ENCODE results near the gene TMEM235. TPM values are rescaled to one million over a fixed set of nuclear protein-coding genes. Genes with fewer than 3 reads are reported as not detected.

Gene TMEM235
- total RNA-seq = not detected
- polyA plus RNA-seq (ENCODE audit: insufficient read depth, low read depth, low replicate concordance) = not detected
- long read RNA-seq, donor 1 = 0 reads
- long read RNA-seq, donor 2 = 0 reads

DNA sequence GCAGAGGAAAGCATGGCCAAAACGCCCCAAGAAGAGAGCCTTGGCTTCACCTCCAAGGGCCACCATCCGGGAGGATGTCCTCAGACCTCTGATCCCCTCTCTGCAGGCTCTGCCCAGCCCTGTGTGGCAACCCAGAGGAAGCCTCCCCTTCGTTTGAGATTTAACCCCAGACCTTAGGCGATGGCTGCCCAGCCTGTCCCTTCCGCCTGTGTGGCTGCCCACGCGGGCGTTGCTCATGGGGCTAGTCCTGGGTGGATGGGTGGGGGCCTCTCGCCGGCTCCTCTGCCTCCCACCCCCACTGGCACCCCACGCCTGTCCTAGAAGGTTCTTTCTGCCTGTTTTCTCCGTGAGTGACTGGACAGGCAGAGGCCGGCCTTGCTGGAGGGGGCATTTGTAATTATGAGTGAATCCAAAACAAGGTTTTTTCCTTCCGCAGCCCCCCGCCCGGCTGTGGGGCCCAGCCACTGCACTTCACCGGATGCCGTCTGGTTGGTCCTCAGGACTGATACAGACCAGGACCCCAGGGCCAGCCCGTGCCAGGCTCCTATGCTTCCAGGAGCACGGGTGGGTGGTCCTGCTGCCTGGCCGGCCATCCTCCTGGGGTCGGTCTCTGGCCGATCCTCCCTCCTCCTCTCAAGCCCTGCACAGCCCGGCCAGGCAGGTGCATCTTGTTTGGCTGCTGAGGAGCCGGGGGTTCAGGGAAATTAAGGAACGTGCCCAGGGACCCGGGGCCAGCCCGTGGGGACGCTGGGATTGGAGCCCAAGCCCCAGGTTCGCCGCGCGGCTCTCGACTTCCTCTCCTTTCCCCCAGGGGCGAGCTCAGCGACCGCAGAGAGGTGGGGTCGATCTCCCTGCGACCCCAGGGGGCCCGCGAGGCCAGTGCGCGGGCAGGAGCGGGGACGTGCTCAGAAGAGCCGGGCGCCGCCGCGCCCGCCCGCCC lies at the start of gene TMEM235:
TMEM235 (plus strand) TSS at position 636 of the 940 bp plus-strand sequence. CDS start 393 bp downstream, outside the sequence.
- H3K27me3 ChIP-seq = no peaks in the 10 kb centered on the region
- peak within 1 kb of the TSS in 1 of 2 donors; percentile 20 for H3K4me3 ChIP-seq
- H3K27ac ChIP-seq = no peak within 1 kb of the TSS
- 26 to 43% methylated on average over 13 to 45 of the region's 52 CpGs for WGBS, 2 donors
- no peak for TF ChIP-seq POLR2A (IDR thresholded peaks at IDR 0.05)
- TF ChIP-seq, protein P1, sequence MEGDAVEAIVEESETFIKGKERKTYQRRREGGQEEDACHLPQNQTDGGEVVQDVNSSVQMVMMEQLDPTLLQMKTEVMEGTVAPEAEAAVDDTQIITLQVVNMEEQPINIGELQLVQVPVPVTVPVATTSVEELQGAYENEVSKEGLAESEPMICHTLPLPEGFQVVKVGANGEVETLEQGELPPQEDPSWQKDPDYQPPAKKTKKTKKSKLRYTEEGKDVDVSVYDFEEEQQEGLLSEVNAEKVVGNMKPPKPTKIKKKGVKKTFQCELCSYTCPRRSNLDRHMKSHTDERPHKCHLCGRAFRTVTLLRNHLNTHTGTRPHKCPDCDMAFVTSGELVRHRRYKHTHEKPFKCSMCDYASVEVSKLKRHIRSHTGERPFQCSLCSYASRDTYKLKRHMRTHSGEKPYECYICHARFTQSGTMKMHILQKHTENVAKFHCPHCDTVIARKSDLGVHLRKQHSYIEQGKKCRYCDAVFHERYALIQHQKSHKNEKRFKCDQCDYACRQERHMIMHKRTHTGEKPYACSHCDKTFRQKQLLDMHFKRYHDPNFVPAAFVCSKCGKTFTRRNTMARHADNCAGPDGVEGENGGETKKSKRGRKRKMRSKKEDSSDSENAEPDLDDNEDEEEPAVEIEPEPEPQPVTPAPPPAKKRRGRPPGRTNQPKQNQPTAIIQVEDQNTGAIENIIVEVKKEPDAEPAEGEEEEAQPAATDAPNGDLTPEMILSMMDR (IDR thresholded peaks at IDR 0.05) = no peak
- no peaks in the 10 kb centered on the region for H3K4me1 ChIP-seq
- H3K36me3 ChIP-seq (ENCODE audit: low read depth, missing control alignments) = no peaks in the 10 kb centered on the region
- intact Hi-C loops (cut with DNase I; ENCODE audit: low total_unique reads) = no loop called here
- no peak for DNase-seq
- no peaks in the 10 kb centered on the region for H3K9me3 ChIP-seq

DNA sequence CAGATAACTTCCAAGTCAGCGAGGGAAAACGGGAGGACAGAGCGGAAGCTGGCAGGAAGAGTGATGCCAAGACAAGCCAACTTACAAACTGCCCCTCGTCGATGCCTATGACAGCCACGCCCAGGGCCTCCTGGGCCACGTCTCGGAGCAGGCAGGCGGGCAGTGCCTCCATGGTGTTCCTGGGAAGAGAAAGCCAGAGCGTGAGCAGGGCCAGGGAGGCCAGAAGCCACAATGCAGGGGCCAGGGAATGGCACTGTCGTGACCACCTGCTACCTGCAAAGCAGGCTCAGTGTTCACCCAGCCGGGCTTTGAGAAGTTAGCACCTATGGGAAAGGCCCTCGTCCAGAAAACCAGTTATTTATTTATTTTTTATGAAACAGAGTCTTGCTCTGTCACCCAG lies 48.9 kb upstream of the TMEM235 start:
- TF ChIP-seq, protein P1 (IDR thresholded peaks at IDR 0.05) = no peak
- no peak for TF ChIP-seq POLR2A (IDR thresholded peaks at IDR 0.05)
- DNase-seq = no peak
- no peak overlapping the region for H3K4me3 ChIP-seq
- peaks cover 15% of the 10 kb centered on the region for H3K4me1 ChIP-seq
- no peak overlapping the region for H3K27ac ChIP-seq
- H3K36me3 ChIP-seq (ENCODE audit: low read depth, missing control alignments) = no peaks in the 10 kb centered on the region
- intact Hi-C loops (cut with DNase I; ENCODE audit: low total_unique reads) = no loop called here
- no peaks in the 10 kb centered on the region for H3K27me3 ChIP-seq
- H3K9me3 ChIP-seq = no peaks in the 10 kb centered on the region
- WGBS, 2 donors = 92 to 95% methylated on average over 13 of the region's 13 CpGs

DNA sequence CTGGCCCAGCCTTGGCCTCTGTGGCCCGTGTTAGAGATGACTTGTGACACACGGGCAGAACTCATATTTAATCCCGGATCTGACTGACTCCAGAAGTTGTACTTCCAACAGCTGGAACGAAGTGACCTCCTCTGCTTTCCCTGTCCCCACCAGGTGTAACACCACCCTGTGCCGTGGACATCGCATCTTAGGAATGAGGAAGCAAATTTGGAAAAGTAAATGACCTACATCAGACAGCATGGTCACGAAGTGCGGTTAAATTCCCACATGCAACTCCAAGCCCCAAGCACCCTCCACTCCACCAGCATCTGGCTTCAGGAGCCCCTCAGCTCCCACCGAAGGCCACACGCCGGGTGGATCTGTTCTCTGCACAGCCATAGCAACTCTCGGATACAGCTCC lies 47.5 kb upstream of the TMEM235 start:
- TF ChIP-seq, protein P1 (IDR thresholded peaks at IDR 0.05) = no peak
- no peak for TF ChIP-seq POLR2A (IDR thresholded peaks at IDR 0.05)
- Histone ChIP-seq H3K9me3 (no peaks in the 10 kb centered on the region), H3K27me3 (no peaks in the 10 kb centered on the region), H3K36me3 (ENCODE audit: low read depth, missing control alignments) (no peaks in the 10 kb centered on the region), H3K4me3 (no peak overlapping the region), H3K4me1 (peaks cover 17% of the 10 kb centered on the region), H3K27ac (no peak overlapping the region)
- 88 to 93% methylated on average over 12 of the region's 12 CpGs for WGBS, 2 donors
- no peak for DNase-seq
- intact Hi-C loops (cut with DNase I; ENCODE audit: low total_unique reads) = no loop called here

DNA sequence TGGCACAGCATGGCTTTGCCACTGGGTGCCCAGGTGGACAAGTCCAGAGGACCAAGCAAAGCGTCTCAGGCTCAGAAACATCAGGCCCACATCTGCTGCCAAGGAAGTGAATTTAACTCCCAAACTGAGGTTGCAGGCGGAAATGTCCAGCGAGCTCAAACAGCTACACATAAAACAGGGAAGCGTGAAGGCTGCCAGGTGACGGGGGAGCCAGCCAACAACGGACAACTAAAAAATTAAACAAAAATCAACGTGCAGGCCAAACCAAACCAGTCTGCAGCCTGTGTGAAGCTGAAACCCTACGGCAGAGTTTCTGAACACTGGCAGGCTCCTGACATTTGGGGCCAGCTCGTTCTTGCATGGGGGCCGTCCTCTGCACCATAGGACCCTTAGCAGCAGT lies 47.1 kb upstream of the TMEM235 start:
- H3K36me3 ChIP-seq (ENCODE audit: low read depth, missing control alignments) = no peaks in the 10 kb centered on the region
- H3K27ac ChIP-seq = no peak overlapping the region
- peak; percentile 47 for DNase-seq
- H3K9me3 ChIP-seq = no peaks in the 10 kb centered on the region
- no peaks in the 10 kb centered on the region for H3K27me3 ChIP-seq
- 61 to 76% methylated on average over 10 of the region's 10 CpGs for WGBS, 2 donors
- TF ChIP-seq, protein P1 (IDR thresholded peaks at IDR 0.05) = no peak
- no peak for TF ChIP-seq POLR2A (IDR thresholded peaks at IDR 0.05)
- H3K4me1 ChIP-seq = peaks cover 17% of the 10 kb centered on the region
- intact Hi-C loops (cut with DNase I; ENCODE audit: low total_unique reads) = no loop called here
- H3K4me3 ChIP-seq = no peak overlapping the region
